HG03439 (cell line): Measurements from ENCODE around the gene RGS10.
A peak's percentile ranks its signal among the peaks of the same experiment; 100 is the strongest.

Experiments used
- ATAC-seq: cut with Tn5 transposase; IDR thresholded peaks from one replicate; pipeline ENCODE4 v1.9.1; 2021; ENCODE audit warnings: mild to moderate bottlenecking, moderate library complexity; ENCODE audit not compliant: unreplicated experiment

Gene RGS10

DNA sequence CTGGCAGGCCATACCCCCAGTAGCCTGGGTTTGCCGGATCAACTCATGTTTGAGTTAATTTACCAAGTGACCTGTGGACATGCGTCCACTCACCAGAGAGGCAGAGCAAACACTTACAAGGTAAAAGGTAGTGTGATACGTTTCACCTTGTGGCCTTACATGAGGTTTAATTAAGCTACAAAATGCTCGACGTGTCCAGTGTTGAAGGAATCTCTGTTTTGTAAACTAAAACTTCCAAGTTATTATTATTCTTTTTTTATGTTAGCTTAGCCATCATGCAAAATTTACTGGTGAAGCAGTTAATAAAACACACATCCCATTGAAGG lies 42.9 kb downstream of the RGS10 start:
- no peak for ATAC-seq

DNA sequence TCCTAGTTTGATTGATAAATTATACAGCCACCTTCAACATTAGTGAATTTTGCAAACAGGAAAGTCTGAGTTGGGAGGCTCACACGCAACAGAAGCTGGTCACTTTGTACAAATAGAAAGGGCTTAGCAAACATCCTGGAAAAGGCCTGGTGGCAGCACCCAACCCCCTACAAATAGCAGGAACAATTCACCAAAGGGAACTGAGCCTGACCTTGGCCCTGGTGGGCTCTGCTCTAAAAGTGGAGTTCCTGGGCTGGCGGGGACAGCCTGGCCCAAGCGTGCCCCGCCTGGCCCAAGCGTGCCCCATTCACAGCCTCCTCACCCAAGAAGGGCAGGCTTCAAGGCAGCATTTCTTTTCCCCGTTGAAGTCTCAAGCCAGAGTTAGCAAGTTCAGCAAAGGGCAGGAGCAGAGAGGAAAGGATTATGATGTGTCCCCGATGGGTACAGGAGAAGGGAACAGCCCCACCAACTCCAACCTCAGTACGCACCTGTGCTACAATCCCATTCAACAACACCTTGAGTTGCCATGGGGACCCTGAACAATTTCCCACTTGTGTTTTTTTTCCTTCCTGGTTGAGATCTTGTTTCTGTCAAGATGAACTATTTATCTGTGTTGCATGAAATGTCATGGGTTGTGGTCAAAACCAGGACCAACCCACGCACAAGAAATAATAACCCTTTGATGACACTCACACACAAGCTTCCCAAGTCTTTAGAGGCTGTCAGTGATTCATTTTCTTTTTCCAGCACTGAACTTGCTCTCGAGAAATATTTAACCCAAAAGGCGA lies 43.4 kb downstream of the RGS10 start:
- ATAC-seq: no peak

DNA sequence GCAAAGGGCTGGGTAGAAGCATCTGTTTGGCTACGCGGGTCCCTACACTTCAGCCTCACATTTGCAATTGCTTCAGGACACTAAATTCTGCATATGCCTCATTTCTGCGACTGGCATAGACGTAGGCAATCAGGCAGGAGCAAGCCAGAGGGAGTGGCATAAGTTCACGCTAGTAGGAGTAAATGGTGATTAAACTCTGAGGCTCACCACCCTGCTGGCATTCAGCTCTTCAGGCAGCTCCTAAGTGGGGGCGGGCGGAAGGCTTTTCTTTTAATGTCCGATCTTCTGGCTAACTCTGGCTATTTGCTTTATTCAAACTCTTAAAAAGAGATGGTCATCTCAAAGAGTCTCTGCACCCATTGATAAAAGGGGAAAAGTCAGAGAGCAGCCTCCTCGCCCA lies 45.3 kb downstream of the RGS10 start:
- ATAC-seq: no peak

DNA sequence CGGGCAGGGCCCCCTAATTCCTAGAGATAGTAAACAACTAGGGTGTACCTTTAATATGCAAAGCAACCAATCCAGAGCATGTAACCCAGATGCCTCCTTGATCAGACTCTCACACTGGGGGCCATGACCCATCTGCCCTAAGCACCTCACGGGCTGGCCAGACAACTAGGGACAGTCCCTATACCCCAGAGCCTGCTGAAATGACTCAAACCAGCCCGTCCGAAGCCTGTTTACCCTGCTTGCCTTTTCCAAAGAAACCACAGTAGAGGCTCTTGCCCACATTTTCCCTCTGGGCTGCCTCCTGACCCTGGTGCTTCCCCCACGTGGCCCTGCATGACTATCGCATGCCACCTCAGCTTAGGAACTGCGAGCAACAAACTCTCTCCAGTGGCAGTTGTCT lies 46.2 kb downstream of the RGS10 start:
- peak; percentile 84 for ATAC-seq

DNA sequence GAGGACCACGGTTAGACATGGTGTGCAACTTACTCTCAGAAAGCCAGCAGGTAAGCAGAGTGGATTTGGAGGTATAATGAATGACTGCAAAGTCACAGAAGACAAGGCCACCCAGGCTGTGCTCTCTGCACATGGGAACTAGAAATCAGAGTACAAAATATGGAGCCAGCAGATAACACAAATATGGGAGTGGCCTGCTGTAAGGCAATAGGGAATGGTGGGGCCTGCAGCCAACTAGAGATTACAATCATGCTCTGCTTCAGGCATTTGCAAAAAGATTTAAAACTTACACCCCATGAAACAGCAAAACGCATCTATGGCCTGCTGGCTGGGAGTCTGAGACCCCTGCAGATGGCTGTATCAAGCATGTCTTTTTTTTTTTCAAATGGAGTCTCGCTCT lies 47.0 kb downstream of the RGS10 start:
- ATAC-seq: no peak

DNA sequence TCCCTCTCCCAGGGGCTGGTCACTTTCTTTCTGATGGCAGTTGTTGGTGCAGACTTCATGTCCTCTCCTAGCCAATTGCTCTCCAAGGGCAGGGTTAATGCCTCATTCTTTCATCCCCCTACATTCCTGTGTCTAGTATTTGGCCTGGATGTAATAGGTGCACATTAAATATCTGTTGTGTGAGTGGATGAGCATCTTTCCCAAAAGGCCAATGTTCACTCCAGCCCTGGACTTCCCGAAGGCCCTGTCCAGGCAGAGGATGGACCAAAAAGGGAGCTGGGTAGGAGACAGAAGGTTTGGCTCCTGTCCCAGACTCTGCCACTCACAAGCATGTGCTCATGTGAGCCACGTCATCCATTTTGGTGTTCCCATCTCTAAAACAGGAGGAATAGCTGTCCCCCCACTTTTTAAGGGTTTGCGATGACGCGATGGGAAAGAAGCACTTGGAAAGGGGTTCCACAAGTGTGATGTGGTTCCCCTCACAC lies 47.5 kb downstream of the RGS10 start:
- no peak for ATAC-seq

DNA sequence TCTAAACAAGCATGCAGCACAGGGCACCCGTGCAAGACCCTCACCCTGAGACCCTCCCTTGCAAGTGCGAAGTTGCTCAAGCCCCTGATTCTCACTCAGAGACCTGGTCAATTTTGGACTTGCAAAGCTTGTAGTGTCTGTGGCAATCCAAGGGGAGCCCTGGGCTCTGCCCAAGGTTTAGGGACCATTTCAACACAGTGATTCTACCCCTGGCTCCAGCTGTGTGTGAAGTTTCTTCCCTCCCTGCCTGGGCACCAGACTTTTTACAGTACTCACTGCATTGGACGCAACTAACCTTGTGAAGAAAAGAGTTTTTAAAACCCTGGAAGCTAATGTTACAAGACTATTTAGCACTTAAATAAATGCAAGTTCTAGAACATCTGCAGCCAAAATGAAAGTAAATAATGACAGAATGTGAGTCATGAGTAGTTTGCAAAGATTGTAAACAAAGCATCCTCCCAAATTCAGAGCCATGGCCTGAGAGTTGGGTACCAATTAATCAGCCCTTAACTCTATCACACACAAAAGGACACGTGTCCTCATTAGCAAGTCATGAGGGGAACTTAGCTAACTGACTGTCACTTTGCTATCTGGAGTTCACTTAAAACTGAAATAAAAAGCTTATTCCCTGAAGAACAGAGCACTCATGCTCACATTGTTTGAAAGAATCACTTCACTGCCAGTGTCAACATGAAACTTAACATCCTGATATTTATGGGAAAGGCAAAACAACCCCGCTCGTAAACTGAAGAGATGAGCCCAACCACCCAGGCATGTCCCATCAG lies 48.1 kb downstream of the RGS10 start:
- no peak for ATAC-seq

DNA sequence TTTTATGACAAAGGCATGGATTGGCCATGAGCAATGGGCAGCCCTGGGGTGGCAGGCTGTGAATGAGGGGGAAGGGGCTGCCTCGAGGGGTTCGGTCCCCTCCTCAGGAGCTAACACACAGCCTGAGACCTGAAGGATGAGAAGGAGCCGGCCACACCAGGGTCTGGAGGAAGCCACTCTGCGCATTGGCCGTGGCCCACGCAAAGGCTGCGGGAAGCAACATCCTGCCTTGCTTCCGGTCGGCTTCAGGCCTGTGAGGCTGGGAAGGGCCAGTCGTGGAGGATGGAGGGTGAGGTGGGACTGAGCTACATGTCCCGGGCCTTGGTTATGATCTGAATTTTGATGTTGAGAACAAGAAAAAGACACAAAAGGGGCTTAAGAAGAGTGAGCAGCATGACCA lies 49.4 kb downstream of the RGS10 start:
- no peak for ATAC-seq

DNA sequence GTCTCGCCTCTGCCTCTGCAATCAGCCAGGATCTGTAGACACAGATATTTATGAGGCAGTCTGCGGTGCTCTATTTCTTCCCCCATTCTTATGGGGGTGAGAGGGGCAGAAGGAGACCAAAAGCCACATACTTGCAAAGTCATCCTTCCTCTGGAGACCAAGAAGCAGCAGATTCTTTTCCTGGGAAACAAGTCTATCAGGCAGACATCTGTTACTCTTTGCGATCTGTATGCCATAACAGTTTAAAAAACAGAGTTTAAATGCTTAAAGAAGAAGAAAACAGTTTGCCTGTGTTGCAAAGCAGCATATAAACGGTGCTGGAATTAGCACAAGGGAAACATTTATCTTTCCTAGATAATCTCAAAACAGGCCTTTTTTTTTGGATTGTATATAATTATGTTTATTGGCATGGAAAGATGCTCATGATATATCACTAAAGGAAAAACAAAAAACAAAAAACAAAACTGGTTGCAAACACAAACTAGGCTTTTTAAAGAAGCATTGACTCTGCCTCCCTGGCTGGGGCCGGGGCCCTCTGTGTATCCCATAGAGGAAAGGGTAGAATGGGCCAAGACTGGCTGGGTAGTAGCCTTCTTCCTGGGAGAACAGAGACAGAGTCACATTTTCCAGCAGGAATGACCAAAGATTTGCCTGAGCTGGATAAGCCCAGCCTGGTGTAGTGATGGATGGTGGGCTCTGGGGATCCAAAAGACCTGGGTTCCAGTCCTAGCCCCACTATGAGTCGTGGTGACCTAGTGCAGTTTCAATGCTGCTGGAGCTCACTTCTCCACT lies 50.4 kb downstream of the RGS10 start:
- no peak for ATAC-seq

DNA sequence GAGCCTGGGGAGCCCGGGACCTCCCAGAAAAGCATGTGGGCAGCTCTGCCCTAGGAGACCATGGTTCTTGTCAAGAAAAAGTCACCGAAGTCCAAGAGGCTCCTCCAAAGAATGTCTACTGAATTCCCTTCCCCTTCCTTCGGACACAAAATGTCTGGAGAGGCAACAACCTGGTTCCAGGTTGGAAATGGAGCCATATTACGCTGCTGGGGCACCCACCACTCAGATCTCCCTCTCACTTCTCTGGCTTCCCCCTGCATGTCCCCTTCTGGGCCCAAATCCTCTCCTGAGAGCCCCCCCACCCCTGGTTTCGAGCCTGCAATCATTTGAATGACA lies 52.6 kb downstream of the RGS10 start:
- ATAC-seq: no peak

DNA sequence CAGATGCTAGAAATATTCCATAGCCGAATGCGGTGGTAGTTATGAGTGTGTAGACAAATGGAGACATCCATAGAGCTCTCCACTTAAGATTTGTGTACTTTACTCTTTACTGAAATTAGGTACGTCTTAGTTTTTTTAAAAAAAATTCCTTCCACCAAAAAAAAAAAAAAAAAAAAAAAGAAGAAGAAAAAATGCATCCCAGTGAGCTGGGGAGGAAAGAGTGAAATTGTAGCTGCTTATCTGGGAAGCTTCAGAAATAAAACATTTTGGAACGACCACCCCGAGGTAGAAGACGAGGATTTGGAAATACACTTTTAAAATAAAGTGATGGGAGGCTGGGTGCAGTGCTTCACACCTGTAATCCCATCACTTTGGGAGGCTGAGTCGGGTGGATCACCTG lies 53.8 kb downstream of the RGS10 start:
- ATAC-seq: no peak

DNA sequence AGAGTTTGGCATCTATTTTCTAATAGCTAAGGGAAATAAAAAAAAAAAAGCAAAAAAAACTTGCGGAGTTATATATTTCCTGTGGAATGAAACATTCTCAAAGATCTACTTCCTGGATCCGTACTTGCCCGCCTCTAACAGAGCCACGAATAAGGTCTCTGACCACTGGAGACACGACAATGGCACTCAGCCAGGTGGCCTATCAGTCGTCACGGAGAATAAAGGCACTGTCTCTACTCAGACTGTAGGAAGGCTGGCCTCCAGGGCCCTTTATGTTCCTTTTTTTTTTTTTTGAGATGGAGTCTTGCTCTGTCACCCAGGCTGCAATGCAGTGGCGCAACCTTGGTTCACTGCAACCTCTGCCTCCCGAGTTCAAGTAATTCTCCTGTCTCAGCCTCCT lies 58.7 kb downstream of the RGS10 start:
- no peak for ATAC-seq

DNA sequence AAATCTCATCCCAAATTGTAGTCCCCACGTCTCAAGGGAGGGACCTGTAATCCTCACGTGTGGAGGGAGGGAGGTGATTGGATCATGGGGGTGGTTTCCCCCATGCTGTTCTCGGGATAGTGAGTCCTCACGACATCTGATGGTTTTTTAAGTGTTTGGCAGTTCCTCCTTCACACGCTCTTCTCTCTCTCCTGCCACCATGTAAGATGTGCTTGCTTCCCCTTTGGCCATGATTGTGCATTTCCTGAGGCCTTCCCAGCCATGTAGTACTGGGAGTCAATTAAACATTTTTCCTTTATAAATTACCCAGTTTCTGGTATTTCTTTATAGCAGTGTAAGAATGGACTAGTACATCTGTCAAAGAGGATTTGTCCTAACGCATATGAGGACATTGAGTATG lies 59.5 kb downstream of the RGS10 start:
- no peak for ATAC-seq

DNA sequence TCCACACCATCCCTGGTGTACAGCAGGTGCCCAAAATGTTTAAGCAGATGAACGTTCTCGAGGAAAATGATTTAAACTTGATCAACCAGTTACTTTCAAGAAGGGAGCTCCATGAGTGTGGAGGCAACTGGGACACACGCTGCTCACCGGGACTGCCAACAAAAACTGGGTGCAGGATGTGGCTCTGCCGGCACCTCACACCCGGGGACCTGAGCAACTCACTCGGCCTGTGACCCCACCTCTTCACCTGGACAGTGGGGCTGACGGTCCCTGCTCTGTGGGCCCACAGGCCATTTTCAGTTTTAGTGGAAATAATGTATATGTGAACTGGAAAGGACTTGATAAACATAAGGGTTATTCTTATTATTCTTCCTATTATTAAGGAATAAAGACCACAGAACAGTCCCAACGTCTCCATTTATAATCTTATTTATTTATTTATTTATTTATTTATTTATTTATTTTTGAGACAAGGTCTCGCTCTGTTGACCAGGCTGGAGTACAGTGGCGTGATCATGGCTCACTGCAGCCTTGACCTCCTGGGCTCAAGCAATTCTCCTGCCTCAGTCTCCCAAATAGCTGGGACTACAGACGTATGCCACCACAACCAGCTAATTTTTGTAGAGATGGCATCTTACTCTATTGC lies 60.6 kb downstream of the RGS10 start:
- no peak for ATAC-seq

DNA sequence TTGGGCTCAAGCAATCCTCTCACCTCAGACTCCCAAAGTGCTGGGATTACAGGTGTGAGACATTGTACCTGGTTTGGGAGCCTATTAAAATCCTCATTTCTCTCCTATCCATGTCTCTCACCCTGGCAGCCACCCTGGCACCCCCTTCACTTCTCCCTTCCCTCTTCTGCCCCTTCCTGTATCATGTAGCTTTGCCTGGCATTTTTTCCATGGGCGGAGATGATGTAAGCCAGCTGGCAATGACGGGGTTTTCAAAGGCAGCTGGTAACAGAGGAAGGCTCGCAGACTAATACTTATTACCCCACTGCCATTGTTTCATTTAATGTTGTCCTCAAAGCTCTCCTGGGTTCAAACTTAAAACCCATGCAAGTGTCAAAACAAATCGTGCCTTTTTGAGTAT lies 61.9 kb downstream of the RGS10 start:
- ATAC-seq: no peak

DNA sequence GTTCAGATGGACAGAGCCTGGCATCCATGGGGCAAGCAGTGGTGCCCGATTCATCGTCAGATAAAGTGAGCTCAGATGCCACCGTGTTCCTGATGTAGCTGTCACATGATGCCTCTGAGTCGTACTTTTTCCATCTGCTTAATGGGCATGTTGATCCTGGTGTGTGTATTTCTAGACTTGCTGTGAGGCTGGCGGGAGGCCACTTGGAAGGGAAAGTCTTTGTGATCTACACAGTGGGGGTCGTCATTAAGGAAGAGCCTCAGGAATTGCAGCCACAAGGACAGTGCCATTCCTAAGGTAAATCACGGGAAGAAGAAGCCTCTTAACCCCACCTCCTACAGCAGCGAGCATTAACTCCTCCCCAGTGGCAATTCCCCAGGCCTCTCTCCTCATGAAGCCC lies 63.0 kb downstream of the RGS10 start:
- ATAC-seq: no peak

DNA sequence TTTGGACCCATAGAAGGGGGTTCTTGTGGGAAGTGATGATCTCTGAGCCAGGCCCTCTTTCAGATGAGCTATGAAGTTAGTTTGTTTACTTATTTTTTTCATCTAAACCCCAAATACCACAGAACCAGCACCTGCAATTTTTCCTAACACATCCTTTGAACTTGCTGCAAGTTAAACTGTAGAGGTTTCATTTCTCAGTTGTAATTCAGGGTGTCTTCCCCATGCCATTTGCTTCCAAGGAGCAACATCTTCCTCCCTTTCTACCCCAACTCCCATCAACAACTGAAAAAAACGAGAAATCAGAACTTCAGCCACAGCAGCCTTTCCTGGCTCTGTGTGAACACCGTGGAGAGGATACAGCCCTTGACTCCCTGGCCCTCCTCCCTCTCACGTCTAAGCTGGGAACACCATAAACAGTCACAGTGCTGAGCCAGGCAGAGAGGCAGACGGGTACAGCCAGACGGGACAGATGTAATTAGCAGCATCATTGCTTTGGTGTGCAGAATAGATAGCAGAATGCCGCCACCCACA lies 63.6 kb downstream of the RGS10 start:
- no peak for ATAC-seq

DNA sequence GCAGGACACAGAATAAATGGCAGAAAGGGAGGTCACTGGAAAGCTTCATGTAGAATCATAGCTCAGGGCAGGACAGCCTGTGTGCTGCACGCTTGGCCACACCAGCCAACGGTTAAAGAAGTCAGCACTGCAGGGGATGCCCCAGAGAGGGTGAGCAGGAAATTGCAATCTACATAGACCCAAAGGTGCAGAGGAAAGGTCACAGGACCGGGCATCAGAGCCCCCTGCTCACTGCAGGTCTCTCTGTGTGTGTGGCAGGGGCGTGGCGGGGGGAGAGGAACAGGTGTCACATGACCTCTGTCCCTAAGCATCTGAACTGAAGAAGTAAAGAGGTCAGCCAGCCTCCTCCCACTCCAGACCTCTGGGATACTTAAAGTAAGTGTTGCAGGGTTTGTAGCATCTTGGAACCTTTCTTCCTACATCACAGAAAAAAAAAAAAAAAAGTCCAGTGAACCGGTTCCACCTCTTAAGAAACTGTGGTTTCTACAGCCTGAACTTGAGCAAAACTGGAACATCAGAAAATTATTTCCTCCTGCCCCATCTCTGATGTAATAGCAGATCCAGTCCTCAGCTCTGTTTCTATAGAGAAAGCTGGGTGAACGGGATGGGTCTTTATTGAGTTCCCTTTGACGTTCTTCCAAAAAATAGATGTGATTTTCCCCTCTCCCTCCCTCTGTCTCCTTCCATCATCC lies 64.3 kb downstream of the RGS10 start:
- ATAC-seq: peak; percentile 73

DNA sequence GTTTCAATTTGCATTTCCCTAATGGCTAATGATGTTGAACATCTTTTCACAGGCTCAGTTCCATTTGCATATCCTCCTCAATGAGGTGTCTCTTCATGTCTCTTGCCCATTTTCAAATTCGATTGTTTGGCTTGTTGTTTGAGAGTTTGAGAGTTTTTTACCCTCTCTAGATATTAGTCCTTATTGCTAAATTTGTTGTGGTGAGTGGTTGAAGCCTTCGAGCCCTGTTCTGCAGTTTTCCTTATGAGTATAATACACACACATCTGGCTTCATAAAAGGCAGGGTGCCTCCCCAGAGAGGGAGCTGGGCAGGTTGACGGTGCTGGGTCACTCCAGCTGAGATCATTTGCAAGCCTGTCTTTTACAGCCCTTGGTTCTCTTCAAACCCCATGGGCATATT lies 65.1 kb downstream of the RGS10 start:
- ATAC-seq: peak; percentile 70

DNA sequence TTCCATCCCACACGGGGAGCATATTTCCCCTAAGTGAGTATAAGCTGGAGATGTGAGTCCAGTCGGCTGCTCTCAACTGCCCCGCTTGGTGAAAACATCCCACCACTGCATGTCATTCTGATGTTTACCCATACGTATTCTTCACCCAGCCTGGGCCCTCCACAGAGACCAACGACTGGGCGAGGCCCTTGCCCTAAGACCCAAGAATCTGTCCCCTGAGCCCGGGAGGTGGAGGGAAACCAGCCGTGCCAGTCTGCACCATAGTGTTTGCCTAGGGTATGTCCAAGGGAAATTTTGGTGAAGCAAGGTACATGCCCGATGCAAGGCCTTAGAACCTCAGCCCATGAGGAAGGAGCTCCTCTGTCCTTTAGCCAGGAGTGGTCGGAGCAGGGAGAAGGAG lies 67.9 kb downstream of the RGS10 start:
- no peak for ATAC-seq
